Psoas muscle (tissue), 8 donors: ENCODE data around the gene AGAP3. TPM values are rescaled to one million over a fixed set of nuclear protein-coding genes. Genes with fewer than 3 reads are reported as not detected.

Experiments used
- ATAC-seq, 4 donors: fragments of 200-7000 bp; cut with Tn5 transposase; one replicate each; pipeline ENCODE4 v1.9.1; 2020; ENCODE audit warnings: moderate library complexity in 3 of 4, mild to moderate bottlenecking in 2 of 4
- DNase-seq, 2 donors: peaks; one replicate each; pipeline ENCODE4 v3.0.0-alpha.2; 2020
- H3K27ac ChIP-seq: fragments of 200-600 bp; one replicate; pipeline ENCODE4 v1.8.0; 2022
- H3K27me3 ChIP-seq, 3 donors: fragments of 200-600 bp in 1 of 3; one replicate each; pipeline versions ENCODE4 v1.6.1 to v1.8.0; 2013 to 2022; ENCODE audit warnings: low read length in 2 of 3, mild to moderate bottlenecking in 2 of 3, moderate library complexity in 1 of 3; ENCODE audit not compliant: insufficient read depth in 3 of 3
- H3K36me3 ChIP-seq, 2 donors: fragments of 200-600 bp in 1 of 2; one replicate each; pipeline versions ENCODE4 v1.6.1 to v1.8.0; 2013 to 2022; ENCODE audit warnings: low read depth in 1 of 2, mild to moderate bottlenecking in 1 of 2, moderate library complexity in 1 of 2; ENCODE audit not compliant: insufficient read depth in 1 of 2
- H3K4me1 ChIP-seq: fragments of 200-600 bp; one replicate; pipeline ENCODE4 v1.8.0; 2022
- H3K4me3 ChIP-seq: fragments of 200-600 bp; one replicate; pipeline ENCODE4 v1.8.0; 2022; ENCODE audit warnings: mild to moderate bottlenecking
- H3K9me3 ChIP-seq: fragments of 200-600 bp; one replicate; pipeline ENCODE4 v1.8.0; 2022
- CTCF ChIP-seq: fragments of 200-600 bp; IDR thresholded peaks from one replicate; pipeline ENCODE4 v1.8.0; 2022; ENCODE audit warnings: antibody characterized with exemption
- WGBS, 3 donors: extraction: QIAGEN DNeasy Blood & Tissue Kit; methylation state at CpG; one replicate each; pipeline versions ENCODE4 v1.1.6 to v1.1.7; 2013; 5-methylcytosine and 5-hydroxymethylcytosine counted together
- intact Hi-C, 2 donors: fragments of 100-400 bp; cut with DNase I; formaldehyde crosslinking; loops; one replicate each; pipeline versions ENCODE4 v1.11.0 to v1.14.2; 2022
- polyA plus RNA-seq, 3 donors: library from polyadenylated mRNA; stranded (reverse); fragments of 200-250 nt; gene quantifications; one replicate each; pipeline ENCODE4 v1.2.3, GENCODE V29; 2013
- total RNA-seq, 4 donors: library from RNA; stranded (reverse); fragmentation: NEBNext Ultra II Directional in 2 of 4; extraction: Animal tissue kit (Norgen Biotek cat#: 25700) in 2 of 4; gene quantifications; one replicate each; pipeline versions ENCODE4 v1.2.1 to v1.2.4, GENCODE V29; 2021 to 2023
- donor health status: healthy with polysubstance abuse.
- donor health status: DM: no; HTN: no; CAD: no; lungs with moderate emphysema.
- donor health status: Bipolar disorder and iron deficiency.
- donor health status: healthy.
- donor health status: DM: yes; HTN: yes; CAD: no.
- donor health status: DM: no; HTN: no; CAD: no.
- donor health status: DM: no; HTN: no; CAD: no.
- donor health status: DM: yes; HTN: yes; CAD: no.

AGAP3 gene
- total and polyA plus RNA-seq, 7 donors = 38.4 to 75.3 (median 51.4) TPM

GRCh38 chr7:151142686-151143040, 56.4 kb downstream of the AGAP3 start:
- intact Hi-C loops = no loop called here
- H3K27me3 ChIP-seq = no peaks in the 10 kb centered on the region
- TF ChIP-seq CTCF = no peak
- no peak overlapping the region for H3K4me3 ChIP-seq
- 51 to 69% (median 52%) methylated on average over 10 of the region's 10 CpGs for WGBS, 3 donors
- H3K36me3 ChIP-seq = peaks cover 0 to 36% of the 10 kb centered on the region in 2 donors
- H3K4me1 ChIP-seq = peaks cover 4% of the 10 kb centered on the region
- DNase-seq (peak in 1 of 2 donors; percentile 49), ATAC-seq (peak in 2 of 4 donors; percentile 26 to 44)
- no peak overlapping the region for H3K27ac ChIP-seq
- H3K9me3 ChIP-seq = no peaks in the 10 kb centered on the region

GRCh38 chr7:151143261-151144015, 57.2 kb downstream of the AGAP3 start:
- ATAC-seq = peak; percentile 60 to 78 (median 78)
- no peaks in the 10 kb centered on the region for H3K27me3 ChIP-seq
- H3K4me3 ChIP-seq = no peak overlapping the region
- TF ChIP-seq CTCF = no peak
- WGBS, 3 donors = 32 to 37% (median 37%) methylated on average over 25 of the region's 25 CpGs
- intact Hi-C loops = no loop called here
- H3K36me3 ChIP-seq = peaks cover 0 to 36% of the 10 kb centered on the region in 2 donors
- H3K27ac ChIP-seq = no peak overlapping the region
- peak in 1 of 2 donors; percentile 60 for DNase-seq
- no peaks in the 10 kb centered on the region for H3K9me3 ChIP-seq
- H3K4me1 ChIP-seq = peaks cover 4% of the 10 kb centered on the region

- peaks cover 4% of the 10 kb centered on the region for H3K4me1 ChIP-seq
- H3K27ac ChIP-seq = no peak overlapping the region
- H3K4me3 ChIP-seq = no peak overlapping the region
- H3K9me3 ChIP-seq = no peaks in the 10 kb centered on the region
- TF ChIP-seq CTCF = no peak
- H3K36me3 ChIP-seq = peaks cover 0 to 36% of the 10 kb centered on the region in 2 donors
- ATAC-seq (no peak), DNase-seq (no peak)
- no peaks in the 10 kb centered on the region for H3K27me3 ChIP-seq
- 93 to 98% (median 94%) methylated on average over 7 of the region's 7 CpGs for WGBS, 3 donors
- intact Hi-C loops = no loop called here
Observed at GRCh38 chr7:151144387-151144786, 58.1 kb downstream of the AGAP3 start.

- Histone ChIP-seq H3K4me1 (peaks cover 4% of the 10 kb centered on the region), H3K27ac (no peak overlapping the region), H3K9me3 (no peaks in the 10 kb centered on the region), H3K36me3 (peaks cover 0 to 31% of the 10 kb centered on the region in 2 donors), H3K4me3 (no peak overlapping the region), H3K27me3 (peaks cover 0 to 7% (median 0%) of the 10 kb centered on the region in 3 donors)
- 43 to 62% (median 47%) methylated on average over 3 of the region's 3 CpGs for WGBS, 3 donors
- ATAC-seq = no peak
- no peak for TF ChIP-seq CTCF
- DNase-seq = no peak
- intact Hi-C loops = no loop called here
Observed at GRCh38 chr7:151146761-151147160, 60.5 kb downstream of the AGAP3 start.
